ENCODE data around the gene ADRB2.

DNA sequence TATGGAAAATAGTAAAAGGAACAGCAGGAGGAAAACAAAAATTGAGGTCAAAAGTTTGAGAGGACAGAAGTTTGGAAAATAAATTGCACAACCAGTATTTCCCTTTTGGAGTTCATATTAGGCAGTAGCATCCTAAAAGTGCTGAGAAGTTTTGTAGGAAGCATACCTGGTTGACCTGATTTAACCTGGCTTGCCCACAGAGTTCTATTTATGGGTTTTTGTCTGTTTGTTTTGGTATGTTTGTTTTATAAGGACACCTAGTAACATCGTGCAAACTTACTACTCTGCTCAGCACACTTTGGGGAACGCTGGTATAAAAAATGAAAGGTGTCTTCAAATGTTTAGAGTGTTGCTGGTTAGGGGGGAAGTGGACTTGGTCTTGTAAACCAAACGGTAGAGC is 15.1 kb downstream of the ADRB2 start:
- TF ChIP-seq TARDBP (IDR thresholded peaks at IDR 0.05) = no peak
- TF ChIP-seq FOXK2 (IDR thresholded peaks at IDR 0.05) = no peak
- no peak for TF ChIP-seq SP1 (IDR thresholded peaks at IDR 0.05)
- no peak for TF ChIP-seq HDGF (IDR thresholded peaks at IDR 0.05; ENCODE audit: borderline replicate concordance)
- no peak for TF ChIP-seq FOXM1 (IDR thresholded peaks at IDR 0.05; ENCODE audit: borderline replicate concordance)
- TF ChIP-seq BHLHE40 (IDR thresholded peaks at IDR 0.05; ENCODE audit: borderline replicate concordance) = no peak
